ENCODE data around the gene DCBLD1. TPM values are rescaled to one million over a fixed set of nuclear protein-coding genes. Genes with fewer than 3 reads are reported as not detected.

Gene DCBLD1
- total RNA-seq, 1 donor from 2014 or later: 7.5 TPM

GRCh38 chr6:117550078-117550600, 67.7 kb downstream of the DCBLD1 start:
- Histone ChIP-seq H4K20me1 (ENCODE audit: low read depth) (no peaks in the 10 kb centered on the region), H2AFZ (replicated peaks) (no peak overlapping the region), H3K9ac (no peak overlapping the region), H3K9me3 (ENCODE audit: low read depth) (no peaks in the 10 kb centered on the region), H3F3A (ENCODE audit: low read depth) (peaks cover 12% of the 10 kb centered on the region), H3K4me2 (no peak overlapping the region), H3K36me3 (no peaks in the 10 kb centered on the region), H3K27me3 (no peaks in the 10 kb centered on the region), H3K4me3 (no peak overlapping the region), H3K4me1 (peaks cover 15% of the 10 kb centered on the region), H3K79me2 (ENCODE audit: low read depth) (no peaks in the 10 kb centered on the region), H3K27ac (no peak overlapping the region)
- no peaks in the 10 kb centered on the region for H3K4me1 Mint-ChIP-seq
- no peak overlapping the region for H3K27ac Mint-ChIP-seq
- H3K9me3 Mint-ChIP-seq: no peaks in the 10 kb centered on the region
- TF ChIP-seq CTCF (IDR thresholded peaks at IDR 0.05): no peak
- TF ChIP-seq EZH2phosphoT487 (IDR thresholded peaks at IDR 0.05): no peak
- no peak for TF ChIP-seq EZH2 (IDR thresholded peaks at IDR 0.05)
- no peak for DNase-seq (ENCODE audit: low spot score)
- H3K27me3 Mint-ChIP-seq (ENCODE audit: insufficient read depth, low read depth): no peaks in the 10 kb centered on the region
- no peak overlapping the region for H3K4me3 Mint-ChIP-seq
- H3K36me3 Mint-ChIP-seq: no peaks in the 10 kb centered on the region

GRCh38 chr6:117550618-117551242, 68.3 kb downstream of the DCBLD1 start:
- no peaks in the 10 kb centered on the region for H4K20me1 ChIP-seq (ENCODE audit: low read depth)

DNA sequence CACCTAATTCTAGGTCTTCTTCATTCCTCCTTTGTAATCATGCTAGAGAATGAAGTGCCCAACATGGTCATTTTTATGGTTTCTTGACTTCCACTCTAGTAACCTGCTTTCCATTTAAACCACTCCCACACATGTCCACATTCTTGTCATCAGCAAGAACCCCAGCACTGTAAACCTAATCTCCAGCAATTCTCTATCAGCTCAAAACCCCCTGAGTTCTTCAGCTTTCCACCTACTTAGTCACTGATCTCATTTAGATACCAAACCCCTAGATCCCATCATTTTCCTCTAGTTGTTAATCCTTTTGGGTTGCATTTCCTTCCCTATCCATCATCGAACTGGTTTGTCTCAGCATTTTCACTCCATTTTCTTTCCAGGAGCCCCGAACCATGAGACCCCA, 70.1 kb downstream of the DCBLD1 start:
- H3K27me3 ChIP-seq: no peaks in the 10 kb centered on the region
- H3K79me2 ChIP-seq (ENCODE audit: low read depth): no peaks in the 10 kb centered on the region
- no peak for DNase-seq (ENCODE audit: low spot score)
- H3K27me3 Mint-ChIP-seq (ENCODE audit: insufficient read depth, low read depth): no peaks in the 10 kb centered on the region
- peak overlapping the region; percentile 25 for H3K27ac ChIP-seq
- H3K4me2 ChIP-seq: peak overlapping the region; percentile 23
- H3F3A ChIP-seq (ENCODE audit: low read depth): peaks cover 12% of the 10 kb centered on the region
- H3K9ac ChIP-seq: no peak overlapping the region
- H3K4me3 Mint-ChIP-seq: no peak overlapping the region
- H4K20me1 ChIP-seq (ENCODE audit: low read depth): no peaks in the 10 kb centered on the region
- no peak overlapping the region for H3K4me3 ChIP-seq
- no peaks in the 10 kb centered on the region for H3K9me3 Mint-ChIP-seq
- H3K36me3 ChIP-seq: no peaks in the 10 kb centered on the region
- no peak overlapping the region for H2AFZ ChIP-seq (replicated peaks)
- no peak for TF ChIP-seq CTCF (IDR thresholded peaks at IDR 0.05)
- TF ChIP-seq EZH2phosphoT487 (IDR thresholded peaks at IDR 0.05): no peak
- no peak for TF ChIP-seq EZH2 (IDR thresholded peaks at IDR 0.05)
- H3K9me3 ChIP-seq (ENCODE audit: low read depth): no peaks in the 10 kb centered on the region
- no peaks in the 10 kb centered on the region for H3K36me3 Mint-ChIP-seq
- no peaks in the 10 kb centered on the region for H3K4me1 Mint-ChIP-seq
- no peak overlapping the region for H3K27ac Mint-ChIP-seq
- peaks cover 15% of the 10 kb centered on the region for H3K4me1 ChIP-seq

More at GRCh38 chr6:117550618-117551242, 68.3 kb downstream of the DCBLD1 start:
- TF ChIP-seq CTCF (IDR thresholded peaks at IDR 0.05) (no peak), EZH2phosphoT487 (IDR thresholded peaks at IDR 0.05) (no peak), EZH2 (IDR thresholded peaks at IDR 0.05) (no peak)
- no peak overlapping the region for H2AFZ ChIP-seq (replicated peaks)
- Mint-ChIP-seq H3K36me3 (no peaks in the 10 kb centered on the region), H3K4me3 (no peak overlapping the region), H3K4me1 (no peaks in the 10 kb centered on the region), H3K27me3 (ENCODE audit: insufficient read depth, low read depth) (no peaks in the 10 kb centered on the region), H3K9me3 (no peaks in the 10 kb centered on the region), H3K27ac (no peak overlapping the region)
- H3K27me3 ChIP-seq: no peaks in the 10 kb centered on the region
- no peak overlapping the region for H3K4me2 ChIP-seq
- no peak overlapping the region for H3K9ac ChIP-seq
- no peaks in the 10 kb centered on the region for H3K9me3 ChIP-seq (ENCODE audit: low read depth)
- peaks cover 12% of the 10 kb centered on the region for H3F3A ChIP-seq (ENCODE audit: low read depth)
- no peaks in the 10 kb centered on the region for H3K36me3 ChIP-seq
- no peak overlapping the region for H3K4me3 ChIP-seq
- H3K27ac ChIP-seq: no peak overlapping the region
- no peaks in the 10 kb centered on the region for H3K79me2 ChIP-seq (ENCODE audit: low read depth)
- H3K4me1 ChIP-seq: peaks cover 15% of the 10 kb centered on the region
- DNase-seq (ENCODE audit: low spot score): no peak

All from neural progenitor cell (in vitro differentiated cells).